ENCODE measurements around the gene MFSD11. TPM values are rescaled to one million over a fixed set of nuclear protein-coding genes. Genes with fewer than 3 reads are reported as not detected.

MFSD11 gene
- total and polyA plus RNA-seq, 2 of the 4 experiments (the other 2 are of a cell fraction), result 12.3 to 16.1 TPM

GRCh38 chr17:76720211-76720610 lies 17.7 kb upstream of the MFSD11 start:
- H3K27ac ChIP-seq (ENCODE audit: insufficient read depth, low read length), result no peak overlapping the region
- dilution Hi-C loops (cut with HindIII; ENCODE audit: low sequenced_read_pairs, unreplicated experiment), result no loop called here
- no peak overlapping the region for H3K18ac ChIP-seq (ENCODE audit: low read depth, low read length)

More at GRCh38 chr17:76720211-76720610, 17.7 kb upstream of the MFSD11 start:
- peaks cover 13% of the 10 kb centered on the region for H3K4me1 ChIP-seq (ENCODE audit: control insufficient read depth, insufficient read depth, low read length)
- no peak overlapping the region for H3K4ac ChIP-seq (ENCODE audit: low read depth, low read length)
- CTCF ChIA-PET, result no interaction called here
- no peak overlapping the region for H2BK15ac ChIP-seq (ENCODE audit: low read depth, low read length)
- H3K4me2 ChIP-seq (ENCODE audit: low read depth, low read length), result no peak overlapping the region
- ATAC-seq (ENCODE audit: low read depth) (no peak), DNase-seq (no peak)
- H3K4me3 ChIP-seq (ENCODE audit: insufficient read depth, low read depth, low read length), result no peak overlapping the region
- H3K79me1 ChIP-seq (ENCODE audit: low read depth in 1 of 2, low read length in 2 of 2), result peaks cover 43 to 71% of the 10 kb centered on the region in 2 experiments
- no peak overlapping the region for H2AK9ac ChIP-seq (replicated peaks; ENCODE audit: low read depth, low read length, poor library complexity)
- no peak overlapping the region for H4K5ac ChIP-seq (ENCODE audit: low read depth, low read length)
- POLR2A ChIA-PET (ENCODE audit: unreplicated experiment), result no interaction called here
- no peak overlapping the region for H3K14ac ChIP-seq (replicated peaks; ENCODE audit: low read depth, low read length)
- no peak overlapping the region for H4K8ac ChIP-seq (ENCODE audit: low read depth in 2 of 2, low read length in 2 of 2)
- in situ Hi-C loops (cut with MboI; ENCODE audit: low sequenced_read_pairs) (no loop called here), intact Hi-C loops (cut with micrococcal nuclease) (no loop called here)
- peaks cover 59% of the 10 kb centered on the region for H3K36me3 ChIP-seq (ENCODE audit: control insufficient read depth, insufficient read depth, low read length)
- H3K56ac ChIP-seq (ENCODE audit: extremely low read depth, insufficient read depth, low read length), result no peak overlapping the region
- no peak overlapping the region for H2AK5ac ChIP-seq (ENCODE audit: low read depth, low read length)
- H2BK5ac ChIP-seq (ENCODE audit: low read depth, low read length, poor library complexity, severe bottlenecking), result no peak overlapping the region
- no peaks in the 10 kb centered on the region for H3K9me3 ChIP-seq (ENCODE audit: control insufficient read depth, insufficient read depth, low read length)
- no TSS peak for BruUV-seq (replicated peaks)
- no peak overlapping the region for H2BK120ac ChIP-seq (ENCODE audit: low read depth, low read length)
- H3K9me1 ChIP-seq (ENCODE audit: insufficient read depth, low read length), result peaks cover 4% of the 10 kb centered on the region
- H4K91ac ChIP-seq (ENCODE audit: insufficient read depth, low read depth, low read length), result no peak overlapping the region
- H3K9ac ChIP-seq (ENCODE audit: low read depth, low read length), result no peak overlapping the region
- no peak overlapping the region for H3K23ac ChIP-seq (ENCODE audit: low read depth, low read length)
- 100% methylated on average over 2 of the region's 9 CpGs; no CpG with 5 or more reads in 1 of the 2 experiments for WGBS, 2 experiments (ENCODE audit: extremely low coverage in 2 of 2, insufficient read length in 1 of 2)
- H3K27me3 ChIP-seq (ENCODE audit: control insufficient read depth, insufficient read depth, low read length), result no peaks in the 10 kb centered on the region
- no peak overlapping the region for H2BK20ac ChIP-seq (ENCODE audit: low read depth, low read length)
- H4K20me1 ChIP-seq (ENCODE audit: insufficient read depth, low read length), result peaks cover 48% of the 10 kb centered on the region
- TF ChIP-seq RFX5 (IDR thresholded peaks at IDR 0.05; ENCODE audit: low read depth, low read length), result no peak
- TF ChIP-seq RAD21 (IDR thresholded peaks at IDR 0.05; ENCODE audit: low read length), result no peak
- TF ChIP-seq CTCF (conservative IDR thresholded peaks at IDR 0.05; ENCODE audit: low read depth, low read length), result no peak
- TF ChIP-seq POLR2A (IDR thresholded peaks at IDR 0.05; ENCODE audit: low read depth, low read length), result no peak
- no peak for TF ChIP-seq ELK1 (IDR thresholded peaks at IDR 0.05; ENCODE audit: borderline replicate concordance, low read depth, low read length)
- no peak for TF ChIP-seq SMC3 (IDR thresholded peaks at IDR 0.05; ENCODE audit: low read depth, low read length)
- TF ChIP-seq MXI1 (IDR thresholded peaks at IDR 0.05; ENCODE audit: borderline replicate concordance, low read depth, low read length), result no peak
- no peak for TF ChIP-seq FOS (IDR thresholded peaks at IDR 0.05; ENCODE audit: low read depth, low read length)
- no peak for TF ChIP-seq MAFK (IDR thresholded peaks at IDR 0.05; ENCODE audit: low read depth, low read length)
- no peak overlapping the region for H2AFZ ChIP-seq (replicated peaks; ENCODE audit: low read length, poor library complexity)

Measured in IMR-90 (cell line).